ENCODE measurements around the gene CSRNP3. TPM values are rescaled to one million over a fixed set of nuclear protein-coding genes. Genes with fewer than 3 reads are reported as not detected.
"Not testable (repeated sequence)": the region's sequence is repeated elsewhere in the genome, so short reads cannot be mapped to it uniquely, and the experiment has no call there.

The CSRNP3 gene
- total RNA-seq, 3 donors from 2014 or later, result not detected

DNA sequence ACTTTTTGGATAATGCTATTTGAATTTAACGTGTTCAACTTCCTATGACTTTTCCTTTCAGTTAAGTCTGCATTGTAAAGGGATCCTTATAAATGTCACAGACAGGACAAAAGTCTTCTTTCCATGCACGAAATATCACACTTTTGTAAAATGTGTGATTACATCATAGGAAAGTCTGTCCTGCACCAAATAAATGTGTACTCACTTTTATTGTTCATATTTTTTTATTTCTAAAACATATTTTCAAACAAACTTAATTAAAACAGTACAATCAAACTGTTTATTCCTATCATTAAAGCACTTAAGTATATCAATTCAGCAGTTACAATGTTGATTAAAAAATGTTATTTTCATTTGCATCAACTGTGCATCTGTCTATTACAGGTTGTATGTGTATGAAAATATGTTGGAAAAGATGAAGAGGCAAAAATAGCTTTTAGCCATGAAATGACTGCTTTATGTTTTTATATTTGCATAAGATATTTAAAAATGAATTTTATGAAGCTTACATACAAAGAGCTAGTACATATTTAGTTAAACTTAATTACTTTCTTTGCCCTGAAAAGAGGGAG lies 105.6 kb downstream of the CSRNP3 start:
- H3K4me1 Mint-ChIP-seq (ENCODE audit: low read depth), result no peaks in the 10 kb centered on the region
- H3K9me3 Mint-ChIP-seq, result no peaks in the 10 kb centered on the region
- H3K27me3 Mint-ChIP-seq (ENCODE audit: low read depth), result no peaks in the 10 kb centered on the region
- DNase-seq, result no peak
- ATAC-seq, result no peak
- no peaks in the 10 kb centered on the region for H3K36me3 Mint-ChIP-seq (ENCODE audit: insufficient read depth)
- H3K4me3 Mint-ChIP-seq, result no peak overlapping the region

DNA sequence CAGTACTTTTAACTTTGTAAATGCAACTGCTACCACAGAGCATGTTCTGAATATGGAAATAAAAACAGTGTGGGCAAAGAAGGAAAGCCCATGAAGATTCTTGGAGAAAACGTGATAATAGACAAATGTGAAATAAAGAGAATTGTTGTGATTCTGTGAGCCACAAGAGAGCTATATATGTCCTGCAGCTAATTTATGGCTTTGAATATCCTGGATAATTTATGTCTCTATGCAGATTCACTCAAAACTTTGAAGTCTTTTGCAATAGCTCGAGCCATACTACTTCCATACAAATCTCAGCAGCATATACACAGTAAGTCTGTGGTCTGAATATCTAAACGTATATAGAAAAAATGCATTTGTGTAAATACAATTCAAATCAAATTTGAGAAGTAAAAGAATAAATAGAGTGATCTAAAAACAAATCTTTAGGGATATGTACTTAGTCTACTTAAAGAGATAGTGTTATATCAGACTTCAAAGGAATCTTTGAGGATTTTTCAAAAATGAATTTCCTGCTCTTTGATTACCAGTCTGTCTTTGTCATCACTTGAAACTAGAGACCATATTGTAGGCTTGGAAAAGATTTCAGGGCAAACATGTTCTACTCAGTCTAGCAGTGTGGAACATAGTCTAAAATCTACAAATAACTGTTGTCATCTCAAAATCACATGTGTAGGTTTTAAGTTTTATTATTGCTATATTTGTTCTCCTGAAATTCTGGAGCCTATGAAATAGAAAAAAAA lies 107.1 kb downstream of the CSRNP3 start:
- Mint-ChIP-seq H3K4me3 (no peak overlapping the region), H3K27me3 (ENCODE audit: low read depth) (no peaks in the 10 kb centered on the region), H3K4me1 (ENCODE audit: low read depth) (no peaks in the 10 kb centered on the region), H3K9me3 (no peaks in the 10 kb centered on the region), H3K36me3 (ENCODE audit: insufficient read depth) (no peaks in the 10 kb centered on the region)
- ATAC-seq (no peak), DNase-seq (no peak)

DNA sequence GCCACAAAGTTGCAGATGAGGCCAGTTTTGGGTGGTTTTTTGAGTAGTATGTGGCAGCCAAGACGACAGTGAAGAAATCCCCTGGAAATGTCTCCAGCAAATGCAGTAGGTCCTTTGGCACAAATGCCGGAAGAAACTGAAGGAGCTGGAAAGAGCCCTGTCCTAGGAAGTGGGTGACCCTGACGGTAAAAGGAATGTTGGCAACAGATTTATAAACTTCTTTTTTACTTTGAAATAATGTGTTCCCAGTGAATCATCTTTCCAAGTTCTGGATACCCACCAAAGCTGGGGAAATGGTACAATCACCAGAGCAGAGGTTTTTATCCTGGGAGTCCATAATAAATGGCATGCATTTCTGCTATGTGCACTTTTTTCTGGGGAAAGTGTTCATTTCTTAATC lies 112.9 kb downstream of the CSRNP3 start:
- no peak overlapping the region for H3K4me3 Mint-ChIP-seq
- H3K36me3 Mint-ChIP-seq (ENCODE audit: insufficient read depth), result no peaks in the 10 kb centered on the region
- DNase-seq, result no peak
- no peak for ATAC-seq
- H3K9me3 Mint-ChIP-seq, result no peaks in the 10 kb centered on the region
- H3K27me3 Mint-ChIP-seq (ENCODE audit: low read depth), result no peaks in the 10 kb centered on the region
- no peaks in the 10 kb centered on the region for H3K4me1 Mint-ChIP-seq (ENCODE audit: low read depth)

DNA sequence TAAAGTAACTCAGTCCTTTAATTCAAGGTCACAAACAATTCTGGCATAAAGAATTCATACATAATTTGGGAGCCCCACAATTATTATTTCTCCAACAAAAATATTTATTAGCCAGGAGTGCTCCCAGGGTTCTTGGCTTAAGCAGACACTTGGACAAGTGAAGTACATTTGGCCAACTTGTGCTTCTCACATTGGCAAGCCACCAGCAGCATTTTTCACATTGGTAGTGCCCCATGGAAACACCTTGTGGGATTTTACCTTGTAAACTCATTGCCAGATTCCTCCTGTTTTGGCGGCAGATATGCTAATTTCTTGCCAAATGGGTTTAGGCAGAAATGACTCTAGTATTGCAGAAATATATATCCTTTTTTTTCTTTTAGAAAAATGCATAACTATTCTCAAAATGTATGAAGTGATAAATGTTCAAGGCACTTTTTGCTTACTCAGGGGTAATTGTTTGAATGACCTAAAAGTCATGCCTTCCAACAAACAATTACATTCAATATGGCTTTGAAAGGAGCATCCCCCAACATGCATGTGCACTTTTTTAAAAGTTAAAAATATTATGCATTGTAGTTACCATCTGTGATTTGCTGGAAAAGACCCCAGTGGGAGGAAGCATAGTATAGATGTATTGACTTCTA lies 113.5 kb downstream of the CSRNP3 start:
- H3K36me3 Mint-ChIP-seq (ENCODE audit: insufficient read depth), result no peaks in the 10 kb centered on the region
- ATAC-seq, result no peak
- no peak for DNase-seq
- no peaks in the 10 kb centered on the region for H3K4me1 Mint-ChIP-seq (ENCODE audit: low read depth)
- H3K9me3 Mint-ChIP-seq, result no peaks in the 10 kb centered on the region
- H3K4me3 Mint-ChIP-seq, result no peak overlapping the region
- no peaks in the 10 kb centered on the region for H3K27me3 Mint-ChIP-seq (ENCODE audit: low read depth)

DNA sequence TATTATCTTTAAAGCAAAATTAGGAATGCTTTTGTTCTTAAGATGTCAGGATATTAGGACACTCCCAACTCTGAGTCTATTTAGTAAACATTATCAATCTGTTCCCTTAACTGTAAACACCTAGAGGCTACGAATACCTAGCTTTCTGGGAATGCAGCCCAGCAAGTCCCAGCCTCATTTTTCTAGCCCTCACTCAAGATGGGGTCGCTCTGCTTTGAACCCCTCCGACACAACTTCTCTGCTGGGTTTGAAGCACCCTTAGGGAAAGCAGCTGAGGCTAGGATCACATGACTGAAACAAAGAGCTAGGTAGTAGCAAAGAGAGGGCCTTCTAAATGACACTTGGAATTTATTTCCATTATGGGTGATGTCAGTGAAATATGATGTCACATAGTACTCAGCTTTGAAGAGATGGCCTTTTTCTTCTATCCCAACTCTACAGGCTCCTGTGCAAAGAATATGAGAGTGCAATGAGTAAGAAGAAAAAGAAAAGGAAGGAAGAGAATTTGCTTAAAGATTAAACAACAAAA lies 114.7 kb downstream of the CSRNP3 start:
- ATAC-seq, result no peak
- no peak for DNase-seq
- H3K36me3 Mint-ChIP-seq (ENCODE audit: insufficient read depth), result no peaks in the 10 kb centered on the region

DNA sequence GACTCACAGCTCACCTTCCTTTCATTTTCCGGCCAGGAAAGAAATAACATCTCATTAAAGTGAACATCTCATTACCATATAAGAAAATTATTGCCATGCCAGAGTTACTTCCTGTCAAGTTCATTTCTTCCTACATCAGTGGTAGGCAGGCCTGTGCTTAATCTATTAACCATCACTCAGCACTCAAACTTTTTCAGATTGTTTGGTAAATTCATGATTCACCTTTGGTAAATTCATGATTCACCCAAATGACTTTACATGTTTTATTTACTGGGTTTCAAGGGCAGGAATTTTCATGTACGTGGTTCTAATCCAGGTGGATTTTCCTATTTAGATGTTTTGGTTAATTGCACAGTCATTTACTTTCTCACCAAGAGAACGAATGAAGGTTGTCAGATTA lies 116.5 kb downstream of the CSRNP3 start:
- Mint-ChIP-seq H3K27me3 (ENCODE audit: low read depth) (no peaks in the 10 kb centered on the region), H3K36me3 (ENCODE audit: insufficient read depth) (no peaks in the 10 kb centered on the region), H3K4me1 (ENCODE audit: low read depth) (no peaks in the 10 kb centered on the region), H3K4me3 (no peak overlapping the region), H3K9me3 (no peaks in the 10 kb centered on the region)
- ATAC-seq (no peak), DNase-seq (no peak)

More for the DNA sequence above, 114.7 kb downstream of the CSRNP3 start:
- H3K4me1 Mint-ChIP-seq (ENCODE audit: low read depth), result no peaks in the 10 kb centered on the region
- no peaks in the 10 kb centered on the region for H3K9me3 Mint-ChIP-seq
- H3K4me3 Mint-ChIP-seq, result no peak overlapping the region
- no peaks in the 10 kb centered on the region for H3K27me3 Mint-ChIP-seq (ENCODE audit: low read depth)

DNA sequence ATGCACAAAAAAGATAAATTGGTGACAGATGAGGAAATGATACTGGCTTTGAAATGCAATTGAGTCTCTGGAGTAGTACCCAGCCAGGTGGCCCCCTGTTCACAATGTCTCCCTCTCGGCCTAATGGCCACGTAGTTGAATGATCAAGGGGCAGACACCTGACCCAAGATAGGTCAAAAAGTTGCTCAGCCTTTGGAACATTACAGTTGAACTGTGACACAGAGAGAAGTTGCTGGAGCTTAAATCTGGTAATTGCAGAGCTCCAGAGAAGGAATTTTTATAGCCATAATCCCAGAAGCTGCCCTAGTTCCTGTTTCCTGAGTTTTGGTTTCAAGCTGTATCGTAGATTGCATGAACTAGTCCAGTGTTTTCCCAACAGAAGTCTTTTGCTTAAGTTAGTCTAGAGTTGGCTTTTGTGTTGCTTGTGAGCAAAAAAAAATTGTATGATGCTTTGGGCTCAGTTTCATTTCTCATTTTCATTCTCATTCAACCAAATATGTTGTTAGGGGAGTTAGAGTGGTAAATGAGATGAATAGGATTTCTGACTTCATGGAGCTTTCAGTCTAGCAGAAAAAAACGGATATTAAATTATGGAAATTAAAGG lies 117.9 kb downstream of the CSRNP3 start:
- DNase-seq, result no peak
- Mint-ChIP-seq H3K9me3 (no peaks in the 10 kb centered on the region), H3K27me3 (ENCODE audit: low read depth) (no peaks in the 10 kb centered on the region), H3K36me3 (ENCODE audit: insufficient read depth) (no peaks in the 10 kb centered on the region), H3K4me3 (no peak overlapping the region), H3K4me1 (ENCODE audit: low read depth) (no peaks in the 10 kb centered on the region)
- no peak for ATAC-seq

DNA sequence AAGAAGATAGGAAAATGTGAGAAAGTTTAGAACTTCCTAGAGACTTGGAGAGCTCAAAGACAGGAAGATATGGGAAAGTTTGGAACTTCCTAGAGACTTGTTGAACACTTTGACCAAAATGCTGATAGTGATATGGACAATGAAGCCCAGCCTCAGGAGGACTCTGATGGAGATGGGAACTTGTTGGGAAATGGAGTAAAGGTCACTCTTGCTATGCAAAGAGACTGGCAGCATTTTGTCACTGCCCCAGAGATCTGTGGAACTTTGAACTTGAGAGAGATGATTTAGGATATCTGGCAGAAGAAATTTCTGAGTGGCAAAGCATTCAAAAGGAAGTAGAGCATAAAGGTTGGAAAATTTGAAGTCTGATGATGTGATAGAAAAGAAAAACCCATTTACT lies 121.5 kb downstream of the CSRNP3 start:
- not testable (repeated sequence) for H3K36me3 Mint-ChIP-seq (ENCODE audit: insufficient read depth); H3K9me3 Mint-ChIP-seq; DNase-seq; H3K4me3 Mint-ChIP-seq; ATAC-seq; H3K27me3 Mint-ChIP-seq (ENCODE audit: low read depth); H3K4me1 Mint-ChIP-seq (ENCODE audit: low read depth)

DNA sequence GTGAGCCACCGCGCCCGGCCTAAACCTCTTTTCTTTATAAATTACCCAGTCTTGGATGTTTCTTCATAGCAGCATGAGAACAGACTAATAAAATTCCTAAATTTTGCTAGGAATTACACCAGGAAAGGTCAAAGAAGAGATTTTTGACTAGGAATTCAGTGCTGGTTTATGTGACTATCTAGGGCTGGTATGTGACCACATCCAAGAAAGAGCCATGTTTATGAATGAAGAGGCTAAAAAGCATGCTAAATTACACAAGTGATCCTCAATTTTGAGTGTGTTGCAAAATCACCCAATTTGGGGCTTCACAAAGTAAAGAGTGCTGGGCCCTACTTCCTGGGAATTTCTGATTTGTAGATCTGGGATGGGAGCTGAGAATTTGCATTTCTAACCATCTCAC lies 123.6 kb downstream of the CSRNP3 start:
- no peaks in the 10 kb centered on the region for H3K9me3 Mint-ChIP-seq
- no peaks in the 10 kb centered on the region for H3K36me3 Mint-ChIP-seq (ENCODE audit: insufficient read depth)
- H3K27me3 Mint-ChIP-seq (ENCODE audit: low read depth), result no peaks in the 10 kb centered on the region
- no peak for ATAC-seq
- peaks cover 2% of the 10 kb centered on the region for H3K4me1 Mint-ChIP-seq (ENCODE audit: low read depth)
- H3K4me3 Mint-ChIP-seq, result no peak overlapping the region
- no peak for DNase-seq

DNA sequence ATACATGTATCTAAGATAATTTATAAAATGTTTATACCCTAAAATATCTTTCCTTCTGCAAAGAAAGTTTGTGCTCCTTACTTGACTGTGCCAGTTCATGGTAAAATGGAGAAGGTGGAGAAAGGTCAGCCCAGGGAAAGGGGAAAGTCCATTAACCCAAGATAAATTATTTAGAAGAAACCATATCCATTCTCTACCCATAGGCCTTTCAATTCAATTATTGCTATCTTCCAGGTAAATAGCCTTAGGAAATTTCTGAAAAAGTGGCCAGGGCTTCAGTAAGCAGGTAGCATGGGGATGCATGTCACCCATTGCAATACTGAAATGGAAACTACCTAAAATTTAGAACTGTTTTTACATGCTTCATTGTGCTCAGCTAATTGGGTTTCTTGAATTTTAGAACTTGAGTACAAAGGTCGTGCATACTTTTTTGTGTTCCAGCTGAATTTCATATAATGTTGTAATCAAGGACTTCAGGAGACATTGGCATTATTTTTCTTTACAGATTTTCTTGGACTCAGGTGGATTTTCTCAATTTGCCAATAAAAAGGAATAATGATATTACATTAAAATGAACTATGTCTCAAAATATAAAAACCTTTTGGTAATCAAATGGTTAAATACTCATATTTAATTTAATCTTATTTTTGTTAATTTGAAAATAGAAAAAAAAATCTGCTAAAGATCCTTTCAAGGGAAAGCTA lies 124.9 kb downstream of the CSRNP3 start:
- H3K36me3 Mint-ChIP-seq (ENCODE audit: insufficient read depth), result no peaks in the 10 kb centered on the region
- no peaks in the 10 kb centered on the region for H3K27me3 Mint-ChIP-seq (ENCODE audit: low read depth)
- H3K4me1 Mint-ChIP-seq (ENCODE audit: low read depth), result peaks cover 2% of the 10 kb centered on the region
- no peak overlapping the region for H3K4me3 Mint-ChIP-seq
- no peaks in the 10 kb centered on the region for H3K9me3 Mint-ChIP-seq
- no peak for DNase-seq
- ATAC-seq, result no peak

DNA sequence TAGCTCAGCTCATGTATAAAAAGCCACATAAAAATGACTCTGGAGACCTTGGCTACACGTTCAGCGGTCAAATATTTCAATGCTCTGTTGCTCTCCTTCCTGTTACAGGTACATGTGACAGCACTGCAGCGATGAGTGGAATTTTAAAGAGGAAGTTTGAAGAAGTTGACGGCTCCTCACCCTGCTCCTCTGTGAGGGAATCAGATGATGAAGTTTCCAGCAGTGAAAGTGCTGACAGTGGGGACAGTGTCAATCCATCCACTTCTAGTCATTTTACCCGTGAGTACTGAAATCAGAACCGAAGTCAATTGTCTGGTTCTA lies 125.4 kb downstream of the CSRNP3 start:
- H3K27me3 Mint-ChIP-seq (ENCODE audit: low read depth), result no peaks in the 10 kb centered on the region
- H3K36me3 Mint-ChIP-seq (ENCODE audit: insufficient read depth), result no peaks in the 10 kb centered on the region
- no peak for DNase-seq
- no peak overlapping the region for H3K4me3 Mint-ChIP-seq
- H3K9me3 Mint-ChIP-seq, result no peaks in the 10 kb centered on the region
- ATAC-seq, result no peak
- peaks cover 2% of the 10 kb centered on the region for H3K4me1 Mint-ChIP-seq (ENCODE audit: low read depth)

DNA sequence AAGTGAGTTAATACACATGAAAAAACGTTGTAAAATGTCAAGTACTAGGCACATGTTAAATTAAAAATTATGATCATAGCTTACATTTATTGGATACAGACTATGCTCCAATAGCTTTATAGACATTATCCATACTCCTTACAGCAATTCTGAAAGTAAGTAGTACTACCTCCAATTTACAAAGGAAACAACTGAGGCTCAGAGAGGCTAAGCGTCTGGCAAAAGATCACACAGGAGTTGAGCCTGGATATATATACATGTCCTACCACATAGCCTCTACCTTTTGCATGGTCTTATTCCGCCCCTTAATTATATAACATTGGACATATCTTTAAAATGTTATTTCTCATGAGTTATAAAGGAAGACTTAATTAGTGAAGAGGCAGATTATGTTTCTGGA lies 127.3 kb downstream of the CSRNP3 start:
- no peaks in the 10 kb centered on the region for H3K27me3 Mint-ChIP-seq (ENCODE audit: low read depth)
- H3K36me3 Mint-ChIP-seq (ENCODE audit: insufficient read depth), result no peaks in the 10 kb centered on the region
- no peaks in the 10 kb centered on the region for H3K9me3 Mint-ChIP-seq
- no peak for ATAC-seq
- DNase-seq, result no peak
- H3K4me1 Mint-ChIP-seq (ENCODE audit: low read depth), result peaks cover 2% of the 10 kb centered on the region
- no peak overlapping the region for H3K4me3 Mint-ChIP-seq

DNA sequence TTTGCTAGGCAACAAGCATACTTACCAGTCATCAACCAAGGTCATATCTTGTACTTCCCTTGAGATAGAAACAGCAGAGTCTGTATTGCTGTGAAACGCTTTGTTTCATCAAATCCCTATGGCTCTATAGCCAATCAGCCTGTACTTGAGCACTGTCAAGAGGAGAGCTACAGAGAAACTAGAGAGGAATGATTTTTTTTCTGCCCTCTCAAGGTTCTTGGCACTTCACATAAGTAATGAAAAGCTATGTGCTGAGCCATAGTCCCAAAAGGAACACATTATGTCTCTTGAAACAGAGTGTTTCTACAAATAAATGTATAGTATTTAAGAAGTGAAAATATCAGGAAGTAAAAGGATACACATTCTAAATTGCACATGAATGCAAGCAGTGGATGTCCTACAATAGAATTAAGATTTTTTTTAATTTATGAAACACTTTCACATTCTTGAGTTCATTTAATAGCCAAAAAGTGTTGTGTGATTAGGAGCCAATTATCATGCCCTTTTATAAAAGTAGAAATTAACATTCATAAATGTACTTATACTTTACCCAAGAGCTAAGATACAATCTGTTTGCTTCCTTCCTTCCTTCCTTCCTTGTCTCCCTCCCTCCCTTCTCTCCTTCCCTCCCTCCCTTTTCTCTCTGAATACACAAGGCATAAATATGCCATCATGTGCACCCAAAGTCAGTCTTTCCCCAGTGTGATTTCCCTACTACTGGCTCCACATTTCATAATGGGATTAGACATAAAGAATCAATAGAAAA lies 131.8 kb downstream of the CSRNP3 start:
- H3K36me3 Mint-ChIP-seq (ENCODE audit: insufficient read depth), result no peaks in the 10 kb centered on the region
- DNase-seq (no peak), ATAC-seq (no peak)
- no peaks in the 10 kb centered on the region for H3K9me3 Mint-ChIP-seq
- no peaks in the 10 kb centered on the region for H3K4me1 Mint-ChIP-seq (ENCODE audit: low read depth)
- no peak overlapping the region for H3K4me3 Mint-ChIP-seq
- H3K27me3 Mint-ChIP-seq (ENCODE audit: low read depth), result peaks cover 4% of the 10 kb centered on the region

All from activated T-cell treated with anti-CD3 and anti-CD28 coated beads, Interleukin-2, amount 50 U/mL, for 4 hours (primary cell).